GM23248 (cell line): ENCODE results near the gene CACNA1E.

ENCODE experiments used
- EZH2 ChIP-seq: fragments of 200-600 bp; sonication (generic); IDR thresholded peaks from 2 replicates; pipeline ENCODE4 v1.6.1; 2018; ENCODE audit warnings: antibody characterized with exemption, mild to moderate bottlenecking; ENCODE audit not compliant: insufficient read depth, poor library complexity, severe bottlenecking
- EZH2phosphoT487 ChIP-seq: fragments of 200-600 bp; sonication (generic); IDR thresholded peaks from 2 replicates; pipeline ENCODE4 v1.6.1; 2018; ENCODE audit warnings: antibody characterized with exemption, moderate library complexity, mild to moderate bottlenecking, low read depth; ENCODE audit not compliant: insufficient read depth

DNA sequence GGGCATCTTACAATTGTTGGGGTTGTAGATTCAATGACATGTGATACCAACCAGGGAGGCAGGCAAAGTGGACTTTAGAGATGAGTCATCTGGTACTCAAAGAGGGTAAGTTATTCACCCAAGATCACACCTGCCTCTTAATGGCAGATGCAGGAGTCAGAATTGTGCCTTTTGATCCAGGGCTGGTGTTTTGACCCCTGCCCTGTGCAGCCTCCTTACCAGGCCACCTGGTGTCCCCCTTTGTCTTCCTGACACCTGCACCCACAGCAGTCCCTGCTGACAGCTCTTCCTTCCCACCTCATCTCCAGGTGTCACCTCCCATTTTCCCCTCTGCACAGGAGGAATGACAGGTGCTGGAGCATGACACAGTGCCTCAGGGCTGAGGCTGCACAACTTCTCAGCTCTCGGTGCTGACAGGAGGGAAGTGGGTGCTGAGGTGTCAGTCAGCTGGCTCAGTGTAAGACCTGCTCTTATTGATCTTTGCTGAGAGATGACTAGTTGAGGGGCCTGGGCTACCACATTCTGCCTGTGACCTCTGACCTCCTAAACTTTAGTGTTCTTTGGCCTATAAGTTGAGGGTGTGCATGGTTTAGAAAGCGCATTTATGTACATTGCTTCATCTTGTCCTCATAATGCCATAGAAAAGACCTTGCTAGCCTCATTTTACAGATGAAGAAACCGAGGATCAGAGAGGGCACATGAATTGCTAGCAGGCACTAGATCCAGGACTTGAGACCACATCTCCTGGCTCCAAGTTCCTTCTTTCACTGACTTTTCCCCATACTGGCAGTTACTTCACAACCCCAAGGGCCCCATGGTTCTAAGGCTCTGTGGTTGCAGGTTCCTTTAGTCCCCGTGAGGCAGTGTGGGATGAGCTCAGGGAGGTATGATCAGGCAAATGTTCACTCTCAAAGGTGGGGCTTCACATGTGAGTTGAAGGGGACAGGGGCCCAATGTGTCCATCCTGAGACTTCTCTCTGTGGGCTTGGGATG is 31.3 kb downstream of the CACNA1E start:
- TF ChIP-seq EZH2phosphoT487, result no peak
- TF ChIP-seq EZH2, result no peak
